HG02571 (cell line): ENCODE results near the gene SLX1A.
"Not testable (repeated sequence)": the region's sequence is repeated elsewhere in the genome, so short reads cannot be mapped to it uniquely, and the experiment has no call there.

ENCODE experiments used
- ATAC-seq: cut with Tn5 transposase; IDR thresholded peaks from one replicate; pipeline ENCODE4 v1.9.1; 2021; ENCODE audit warnings: mild to moderate bottlenecking, moderate library complexity; ENCODE audit not compliant: unreplicated experiment

SLX1A gene

GRCh38 chr16:30193615-30194014 is at the start of gene SLX1A, which contains the start of gene BOLA2B:
Gene SLX1A (plus strand): TSS chr16:30193875. CDS start chr16:30194085, 210 bp downstream.
Gene BOLA2B (minus strand): TSS chr16:30193666. CDS start chr16:30193595, 71 bp downstream.
- peak; percentile 81 for ATAC-seq

GRCh38 chr16:30144017-30144416 is 49.7 kb upstream of the SLX1A start:
- no peak for ATAC-seq

DNA sequence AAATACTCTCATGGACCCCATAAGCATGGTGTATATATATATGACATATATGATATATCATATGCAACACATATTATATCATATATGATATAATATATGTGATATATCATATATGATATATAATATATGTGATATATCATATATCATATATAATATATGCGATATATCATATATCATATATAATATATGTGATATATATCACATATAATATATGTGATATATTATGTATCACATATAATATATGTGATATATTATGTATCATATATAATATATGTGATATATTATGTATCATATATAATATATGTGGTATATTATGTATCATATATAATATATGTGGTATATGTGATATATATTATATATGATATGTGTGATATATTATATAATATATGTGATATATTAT is 48.8 kb upstream of the SLX1A start:
- no peak for ATAC-seq

GRCh38 chr16:30145657-30146056 is 48.0 kb upstream of the SLX1A start:
- ATAC-seq = no peak

GRCh38 chr16:30147843-30148510 is 45.7 kb upstream of the SLX1A start:
- ATAC-seq = no peak

DNA sequence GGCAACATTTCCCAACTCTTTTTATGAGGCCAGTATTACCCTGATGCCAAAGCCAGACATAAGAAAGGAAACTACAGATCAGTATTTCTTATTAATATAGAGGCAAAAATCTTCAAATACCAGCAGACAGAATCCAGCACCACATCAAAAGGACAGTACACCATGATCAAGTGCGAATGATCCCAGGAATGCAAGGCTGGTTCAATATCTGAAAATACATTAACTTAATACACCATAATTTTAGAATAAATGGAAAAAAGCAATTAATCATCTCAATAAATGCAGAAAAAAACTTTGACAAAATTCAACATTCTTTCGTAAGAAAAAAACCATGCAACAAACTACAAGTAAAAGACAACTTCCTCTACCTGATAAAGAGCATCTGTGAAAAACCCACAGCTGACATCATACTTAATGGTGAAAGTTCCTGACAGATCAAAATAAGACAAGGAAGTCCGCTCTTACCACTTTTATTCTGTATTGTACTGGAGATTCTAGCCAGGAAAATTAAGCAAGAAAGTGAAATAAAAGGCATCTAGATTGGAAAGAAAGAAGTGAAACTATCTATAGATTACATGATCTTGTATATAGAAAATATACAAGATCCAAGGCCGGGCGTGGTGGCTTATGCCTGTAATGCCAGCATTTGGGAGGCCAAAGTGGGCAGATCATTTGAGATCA is 44.3 kb upstream of the SLX1A start:
- no peak for ATAC-seq

DNA sequence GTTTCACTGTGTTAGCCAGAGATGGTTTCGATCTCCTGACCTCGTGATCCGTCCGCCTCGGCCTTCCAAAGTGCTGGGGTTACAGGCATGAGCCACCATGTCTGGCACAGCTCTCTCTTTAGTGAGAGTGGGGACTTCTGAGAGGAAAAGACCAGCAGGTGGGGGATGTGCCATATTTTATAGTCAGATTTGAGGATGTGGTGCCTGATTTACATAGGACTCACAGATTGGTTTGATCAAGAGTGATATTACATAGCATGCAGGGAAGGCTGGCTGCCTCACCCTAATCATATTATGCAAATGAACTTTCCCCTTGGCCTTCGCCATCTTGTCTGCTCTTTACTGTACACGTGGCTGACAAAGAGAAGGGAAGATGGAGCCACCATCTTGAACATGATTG is 42.6 kb upstream of the SLX1A start:
- no peak for ATAC-seq

- ATAC-seq = no peak
Observed at GRCh38 chr16:30152517-30152916, 41.2 kb upstream of the SLX1A start.

DNA sequence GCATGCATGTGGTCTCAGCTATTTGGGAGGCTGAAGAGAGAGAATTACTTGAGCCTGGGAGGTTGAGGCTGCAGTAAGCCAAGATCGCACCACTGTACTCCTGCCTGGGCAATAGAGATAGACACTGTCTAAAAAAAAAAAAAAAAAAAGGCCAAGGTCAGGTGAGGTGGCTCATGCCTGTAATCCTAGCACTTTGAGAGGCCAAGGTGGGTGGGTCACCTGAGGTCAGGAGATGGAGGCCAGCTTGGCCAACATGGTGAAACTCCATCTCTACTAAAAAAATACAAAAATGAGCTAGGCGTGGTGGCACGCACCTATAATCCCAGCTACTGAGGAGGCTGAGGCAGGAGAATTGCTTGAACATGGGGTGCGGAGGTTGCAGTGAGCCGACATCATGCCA is 38.5 kb upstream of the SLX1A start:
- no peak for ATAC-seq

GRCh38 chr16:30157214-30157613 is 36.5 kb upstream of the SLX1A start:
- ATAC-seq = no peak

DNA sequence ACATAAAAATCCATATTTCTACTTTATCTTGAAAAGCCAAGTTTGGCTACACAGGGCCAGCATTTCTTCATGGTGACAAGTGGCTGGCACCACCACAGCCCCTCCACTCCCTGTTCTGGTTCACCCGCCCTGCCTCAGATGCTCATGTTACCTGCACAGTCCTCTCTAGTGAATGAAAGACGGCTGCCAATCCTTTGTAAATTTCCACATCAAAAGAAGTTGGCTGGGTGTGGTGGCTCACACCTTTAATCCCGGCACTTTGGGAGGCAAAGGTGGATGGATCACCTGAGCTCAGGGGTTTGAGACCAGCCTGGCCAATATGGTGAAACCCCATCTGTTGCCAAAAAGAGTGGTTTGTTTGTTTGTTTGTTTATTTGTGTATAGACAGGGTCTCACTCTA is 30.1 kb upstream of the SLX1A start:
- ATAC-seq = no peak

DNA sequence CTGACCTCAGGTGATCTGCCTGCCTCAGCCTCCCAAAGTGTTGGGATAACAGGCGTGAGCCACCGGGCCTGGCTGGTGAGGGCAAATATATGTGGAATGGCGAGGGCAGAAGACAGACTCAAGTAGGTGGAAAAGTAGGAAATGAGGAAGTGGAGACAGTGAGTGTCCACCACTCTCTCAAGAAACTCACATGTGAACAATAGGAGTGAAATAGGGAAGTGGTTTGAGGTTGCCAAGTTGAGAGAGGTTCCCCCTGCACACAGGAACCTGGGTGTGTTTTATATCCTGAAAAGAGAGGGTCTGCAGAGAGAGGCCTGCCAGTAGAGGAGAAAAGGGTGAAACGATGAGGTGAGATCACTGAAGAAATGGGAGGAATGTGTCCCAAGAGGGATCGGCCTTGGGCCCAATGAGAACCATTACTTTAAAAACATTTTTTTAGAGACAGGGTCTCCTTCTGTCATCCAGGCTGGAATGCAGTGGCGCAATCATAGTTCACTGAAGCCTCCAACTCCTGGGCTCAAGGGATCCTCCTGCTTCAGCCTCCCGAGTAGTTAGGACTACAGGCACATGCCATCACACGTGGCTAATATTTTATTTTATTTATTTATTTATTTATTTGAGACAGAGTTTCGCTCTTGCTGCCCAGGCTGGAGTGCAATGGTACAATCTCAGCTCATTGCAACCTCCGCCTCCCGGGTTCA is 27.3 kb upstream of the SLX1A start:
- ATAC-seq = no peak

- ATAC-seq = not testable (repeated sequence)
Observed at GRCh38 chr16:30168746-30169145, 24.9 kb upstream of the SLX1A start.

- not testable (repeated sequence) for ATAC-seq
Observed at GRCh38 chr16:30169416-30169815, 24.3 kb upstream of the SLX1A start.

GRCh38 chr16:30170145-30170544 is 23.5 kb upstream of the SLX1A start:
- not testable (repeated sequence) for ATAC-seq

DNA sequence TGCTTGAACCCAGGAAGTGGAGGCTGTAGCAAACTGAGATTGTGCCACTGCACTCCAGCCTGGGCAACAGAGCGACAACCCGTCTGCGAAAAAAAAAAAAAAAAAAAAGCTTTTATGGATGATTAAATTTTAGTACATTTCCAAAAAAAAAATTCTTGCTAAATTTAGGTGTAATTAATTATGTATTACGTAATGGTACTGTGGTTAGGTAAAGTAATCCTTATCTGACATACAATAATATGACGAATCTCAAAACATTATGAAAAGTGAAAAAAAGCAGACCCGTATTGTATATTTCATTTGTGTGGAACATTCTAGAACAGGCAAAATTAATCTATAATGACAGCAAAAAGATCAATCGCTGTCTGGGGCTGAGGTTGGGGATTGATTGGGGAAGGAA is 20.6 kb upstream of the SLX1A start:
- no peak for ATAC-seq

DNA sequence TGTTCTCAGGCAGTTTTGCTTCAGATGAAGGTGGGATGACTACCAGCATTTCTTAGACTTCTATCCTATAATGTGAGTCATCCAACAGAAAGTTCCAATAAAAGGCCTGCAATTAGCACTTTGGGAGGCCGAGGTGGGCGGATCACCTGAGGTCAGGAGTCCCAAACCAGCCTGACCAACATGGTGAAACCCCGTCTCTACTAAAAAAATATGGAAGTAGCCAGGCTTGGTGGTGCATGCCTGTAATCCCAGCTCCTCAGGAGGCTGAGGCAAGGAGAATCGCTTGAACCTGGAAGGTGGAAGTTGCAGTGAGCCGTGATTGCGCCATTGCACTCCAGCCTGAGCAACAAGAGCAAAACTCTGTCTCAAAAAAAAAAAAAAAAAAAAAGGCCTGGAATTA is 16.8 kb upstream of the SLX1A start:
- not testable (repeated sequence) for ATAC-seq

DNA sequence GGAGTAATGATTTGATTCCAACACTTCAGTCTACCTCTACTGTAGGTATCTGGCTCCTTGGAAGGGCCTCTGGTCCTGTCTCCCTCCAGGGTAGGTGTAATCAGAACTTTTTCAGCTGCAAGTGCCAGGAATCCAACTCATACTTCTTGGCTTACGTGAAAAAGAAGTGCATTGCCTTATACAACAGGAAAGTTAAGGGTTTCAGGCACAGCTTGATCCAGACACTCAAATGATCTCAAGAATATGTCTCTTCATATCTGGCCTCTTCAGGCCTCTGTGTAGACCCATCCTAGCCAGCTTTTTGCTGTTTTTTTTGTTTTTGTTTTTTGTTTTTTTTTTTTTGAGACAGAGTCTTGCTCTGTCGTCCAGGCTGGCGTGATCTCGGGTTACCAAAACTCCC is 14.5 kb upstream of the SLX1A start:
- no peak for ATAC-seq

GRCh38 chr16:30179931-30180330 is 13.7 kb upstream of the SLX1A start:
- no peak for ATAC-seq

GRCh38 chr16:30180741-30181140 is 12.9 kb upstream of the SLX1A start:
- ATAC-seq = no peak

GRCh38 chr16:30183233-30184095 is 10.2 kb upstream of the SLX1A start, which contains the start of gene CORO1A:
Gene CORO1A (plus strand): TSS chr16:30183602. CDS start chr16:30185210, 1,608 bp downstream.
- ATAC-seq = peak; percentile 49
